HG03103 (cell line): ENCODE data around the gene KIRREL3.

ENCODE experiments used
- ATAC-seq: cut with Tn5 transposase; IDR thresholded peaks from one replicate; pipeline ENCODE4 v1.9.1; 2021; ENCODE audit warnings: low read depth; ENCODE audit not compliant: unreplicated experiment

KIRREL3 gene

DNA sequence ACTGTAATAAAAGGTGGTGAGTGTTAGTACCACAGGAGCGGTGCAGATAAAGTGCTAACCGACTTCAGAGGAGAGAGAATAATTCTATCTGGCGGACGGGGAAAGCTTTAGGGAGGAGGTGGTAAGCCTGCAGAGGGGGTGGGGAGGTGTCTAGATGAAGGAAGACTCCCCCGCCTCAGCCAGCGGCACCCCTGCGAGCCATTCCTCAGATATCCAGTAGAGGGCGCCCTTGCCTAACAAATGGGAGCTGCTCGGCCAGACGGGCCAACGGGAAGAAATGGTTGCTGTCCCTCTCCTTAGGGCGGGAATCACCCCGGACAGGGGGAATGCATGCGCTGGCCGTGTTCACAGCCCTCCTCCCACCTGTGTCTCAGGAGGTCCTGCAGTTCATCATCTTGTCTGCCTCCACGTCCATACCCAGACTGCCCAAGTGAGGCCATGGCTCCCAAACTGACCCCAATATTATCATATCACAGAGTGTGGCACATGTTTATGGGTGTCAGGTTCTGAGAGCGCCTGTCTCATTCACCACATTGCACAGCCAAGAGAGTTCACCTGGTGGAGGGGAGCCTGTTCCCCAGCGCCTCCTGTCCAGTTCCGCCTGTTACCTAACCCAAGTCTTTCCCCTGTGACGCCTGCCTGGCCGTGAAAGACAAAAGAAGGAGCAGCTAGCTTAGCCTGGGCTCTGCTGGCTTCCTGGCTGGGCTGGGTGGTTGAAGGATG is 559.6 kb downstream of the KIRREL3 start:
- ATAC-seq: peak; percentile 71

DNA sequence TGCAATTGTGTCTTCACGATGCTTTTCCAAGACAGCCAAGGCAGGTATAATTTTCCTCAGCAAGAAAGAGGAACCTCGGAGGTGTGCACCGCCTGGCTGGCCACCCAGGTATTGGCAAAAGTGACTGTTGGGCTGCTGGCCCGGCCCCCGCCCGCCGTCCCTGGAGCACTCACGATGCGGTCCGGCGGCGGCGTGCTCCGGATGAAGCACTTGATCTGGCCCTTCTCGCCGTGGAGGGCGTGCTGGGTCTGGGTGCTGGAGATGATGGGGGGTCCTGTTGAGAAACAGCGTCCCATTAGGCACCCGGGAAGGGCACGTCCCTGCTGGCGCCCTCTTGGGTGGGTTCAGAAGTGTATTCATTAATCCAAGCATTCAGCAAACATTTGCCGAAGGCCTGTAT is 560.3 kb downstream of the KIRREL3 start:
- ATAC-seq: no peak

DNA sequence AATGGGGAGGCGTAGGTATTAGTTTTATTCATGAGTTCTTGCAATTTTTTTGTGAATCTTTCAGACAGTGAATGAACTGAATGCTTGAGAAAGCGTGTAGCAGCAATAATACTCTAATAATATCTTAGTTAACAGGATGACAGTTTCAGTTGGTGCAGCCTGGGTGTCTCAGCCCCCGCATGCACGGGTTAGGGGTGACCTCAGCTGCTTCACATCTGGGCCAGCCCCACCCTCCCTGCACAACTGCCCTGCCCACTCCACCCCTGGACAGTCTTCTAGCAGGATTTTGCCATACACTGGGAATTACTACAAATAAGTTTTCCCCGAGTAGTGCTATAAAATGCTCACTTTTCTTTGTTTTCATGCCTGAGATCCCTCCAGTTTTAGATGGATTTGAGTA is 561.9 kb downstream of the KIRREL3 start:
- ATAC-seq: no peak

DNA sequence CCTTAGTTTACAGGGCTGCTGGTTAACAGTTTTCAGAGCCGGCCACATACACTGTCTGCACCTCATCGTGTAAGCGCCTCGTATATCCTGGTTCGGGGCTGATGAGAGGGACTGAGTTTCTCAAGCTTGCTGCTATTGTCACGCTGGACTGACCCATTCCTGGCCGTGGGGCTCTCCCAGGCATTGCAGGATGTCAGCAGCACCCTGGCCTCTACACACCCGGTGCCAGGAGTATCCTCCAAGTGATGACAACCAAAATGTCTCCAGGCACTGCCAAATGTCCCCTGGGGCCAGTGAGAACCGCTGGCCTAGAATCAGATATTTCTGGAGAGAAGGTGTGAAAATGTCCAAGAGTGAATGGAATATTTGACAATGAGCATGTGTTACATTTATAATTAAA is 562.3 kb downstream of the KIRREL3 start:
- ATAC-seq: no peak

GRCh38 chr11:126437731-126438130 is 562.8 kb downstream of the KIRREL3 start:
- ATAC-seq: no peak

DNA sequence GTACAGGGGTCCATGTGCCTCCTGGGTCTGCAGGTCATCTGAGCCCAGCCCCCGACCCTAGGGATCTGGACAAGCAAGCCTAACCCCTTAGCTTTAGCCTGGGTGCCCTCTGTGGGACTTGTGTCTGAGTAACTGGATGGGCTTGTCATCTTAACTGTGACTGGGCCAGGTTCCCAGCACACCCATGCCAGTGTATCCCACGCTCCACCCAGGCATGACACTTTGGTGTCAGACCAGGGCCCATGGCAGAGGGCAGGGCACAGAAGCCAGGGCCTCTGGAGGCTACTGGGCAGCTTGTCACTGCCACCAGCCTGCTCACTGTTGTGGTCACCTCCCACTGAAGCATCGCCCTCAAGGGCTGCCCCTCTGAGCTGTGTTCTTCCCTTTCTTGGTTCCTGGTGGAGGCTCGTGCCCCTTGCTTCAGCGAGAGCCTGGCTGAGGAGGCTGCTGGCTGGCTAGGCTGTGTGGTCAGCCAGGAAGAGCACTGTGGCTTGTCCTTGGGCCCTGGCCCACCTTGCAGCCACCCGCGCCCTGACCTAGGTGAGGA is 564.3 kb downstream of the KIRREL3 start:
- ATAC-seq: no peak

DNA sequence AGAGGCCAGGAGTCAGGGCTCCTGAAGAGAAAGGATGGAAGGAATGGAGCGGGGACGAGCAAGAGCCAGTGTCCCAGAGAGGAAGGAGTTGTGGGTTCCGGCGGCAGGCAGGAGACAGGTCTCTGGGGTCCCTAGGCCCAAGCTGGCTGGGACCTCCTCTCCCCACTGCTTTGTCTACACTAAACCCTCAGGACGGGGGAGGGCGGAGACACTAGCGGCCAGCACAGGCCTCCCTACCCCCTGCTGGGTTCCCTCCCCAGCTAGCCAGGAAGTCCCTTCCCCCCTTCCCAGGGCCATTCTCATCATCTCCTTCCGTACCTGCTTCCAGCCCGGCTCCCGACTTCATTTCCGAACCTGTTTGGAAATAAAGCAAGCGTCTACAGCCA is 565.6 kb downstream of the KIRREL3 start:
- no peak for ATAC-seq

DNA sequence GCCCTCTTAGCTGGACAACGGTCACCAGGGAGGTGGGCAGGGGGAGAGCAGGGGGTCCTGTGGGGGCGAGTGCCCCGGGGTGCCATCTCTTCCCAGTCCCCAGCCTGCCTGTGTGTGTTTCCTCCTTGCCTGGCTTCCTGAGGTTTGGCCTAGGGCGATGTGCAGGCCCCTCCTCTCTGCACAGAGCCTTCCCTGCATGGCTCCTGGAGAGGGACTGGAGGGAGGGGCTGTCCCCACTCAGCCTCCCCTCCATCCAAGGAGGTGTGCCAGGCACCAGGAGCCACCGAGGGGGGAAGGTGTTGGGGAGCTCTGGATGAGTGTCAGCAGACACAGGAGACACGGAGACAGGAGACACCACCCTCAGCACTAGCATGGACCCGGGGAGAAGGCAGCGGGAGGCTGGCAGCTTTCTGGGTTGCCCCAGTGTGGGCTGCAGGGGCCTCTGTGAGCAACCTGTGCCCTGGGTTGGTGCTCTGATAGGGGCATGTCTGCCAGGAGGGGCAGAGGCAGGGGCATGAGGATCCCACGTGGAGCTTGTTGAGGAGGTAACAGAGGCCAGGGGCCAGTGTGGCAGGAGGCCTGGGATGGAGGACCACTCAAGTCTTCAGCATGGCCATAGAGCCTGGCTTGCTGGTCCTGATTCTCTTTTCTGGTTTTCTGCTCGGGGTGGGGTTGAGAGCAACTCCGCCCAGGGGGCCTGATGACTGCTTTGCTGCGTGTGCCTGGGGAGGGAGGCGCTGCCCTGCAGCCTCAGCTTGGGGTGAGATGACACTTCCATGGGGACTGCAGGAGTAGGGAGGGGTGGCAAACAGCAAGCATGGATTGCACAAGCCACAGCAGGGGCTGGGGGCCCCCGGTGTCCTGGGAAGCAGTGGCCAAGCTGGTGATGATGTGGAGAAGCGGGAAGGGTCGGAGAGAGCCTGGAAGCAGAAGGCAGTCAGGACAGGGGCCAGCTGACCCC is 566.3 kb downstream of the KIRREL3 start:
- ATAC-seq: no peak

DNA sequence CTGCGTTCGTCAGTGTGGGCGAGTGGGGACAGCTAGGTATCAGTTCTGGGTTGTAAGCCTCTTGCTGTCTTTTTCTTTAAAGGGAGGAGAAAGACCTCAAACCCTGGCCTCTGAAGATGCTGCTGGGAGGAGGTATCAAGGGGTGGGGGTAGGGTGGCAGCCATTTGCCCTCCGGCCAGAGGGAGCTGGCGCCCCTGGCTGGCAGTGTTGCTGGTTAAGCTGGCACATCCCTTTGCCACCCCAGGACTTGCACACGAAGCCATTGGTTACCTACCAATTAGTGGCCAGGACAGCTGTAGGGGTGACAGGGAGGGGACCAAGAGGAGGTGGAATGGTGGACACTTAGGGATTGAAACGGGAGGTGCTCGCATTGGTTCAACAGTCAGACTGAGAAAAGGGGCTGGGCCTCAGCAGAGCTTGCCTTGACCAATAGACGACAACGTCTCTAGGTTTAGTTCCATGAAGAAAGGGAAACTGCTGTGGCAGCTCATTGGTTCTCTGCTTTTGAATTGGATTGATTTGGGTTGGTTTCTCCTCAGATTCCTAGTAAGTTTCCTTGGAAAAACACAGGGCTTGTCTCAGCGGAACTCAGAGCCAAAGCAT is 567.2 kb downstream of the KIRREL3 start:
- ATAC-seq: no peak

GRCh38 chr11:126432525-126432924 is 568.0 kb downstream of the KIRREL3 start:
- ATAC-seq: no peak

DNA sequence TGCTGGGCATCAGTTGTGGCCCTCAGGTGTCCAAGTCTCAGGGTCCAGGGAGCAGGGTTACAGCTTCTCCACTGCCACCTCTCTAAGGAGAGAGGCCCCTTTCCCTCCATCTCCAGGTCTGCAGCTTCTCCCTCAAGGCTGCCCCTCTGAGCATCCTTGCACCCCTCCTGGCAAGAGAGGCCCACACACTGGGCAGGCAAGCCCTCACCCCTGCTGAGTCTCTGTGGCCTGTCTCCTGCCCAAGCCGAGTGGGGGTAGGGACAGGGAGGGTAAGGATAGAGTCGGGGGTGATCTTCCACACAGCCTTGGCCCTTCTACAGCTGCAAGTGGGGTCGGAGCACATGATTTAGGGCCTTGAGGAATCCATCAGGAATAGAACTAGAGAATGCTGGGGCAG is 568.5 kb downstream of the KIRREL3 start:
- ATAC-seq: no peak

DNA sequence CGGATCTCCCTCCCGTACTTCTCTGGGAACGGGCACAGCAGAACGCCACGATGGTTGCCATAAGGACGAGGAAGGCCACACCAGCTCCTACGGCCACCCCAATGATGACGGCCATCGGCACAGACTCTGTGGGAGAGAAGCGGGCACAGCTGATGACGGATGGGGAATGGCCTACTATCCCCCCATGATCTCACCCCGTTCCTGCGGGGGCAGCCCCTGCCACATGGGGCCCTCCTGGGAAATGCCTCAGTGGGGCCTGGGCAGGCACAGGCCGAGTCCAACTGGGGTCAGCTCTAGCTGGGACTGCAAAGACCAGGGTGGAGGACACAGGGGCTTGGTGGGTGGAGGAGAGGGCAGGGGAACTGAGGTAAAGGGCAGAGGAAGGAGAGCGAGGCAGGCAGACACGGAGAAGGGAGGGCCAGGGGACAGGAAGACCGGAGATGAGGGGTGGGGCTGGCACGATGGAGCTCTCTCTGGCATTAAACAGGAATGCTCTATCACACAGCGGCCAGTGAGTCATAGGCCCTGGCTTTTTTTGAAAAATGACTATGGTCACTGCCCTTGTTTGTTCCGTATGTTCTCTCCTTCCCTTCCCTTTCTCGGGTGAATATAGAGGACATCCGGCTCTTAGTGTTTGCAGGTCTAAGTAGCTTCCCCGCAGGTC is 569.0 kb downstream of the KIRREL3 start:
- ATAC-seq: no peak

GRCh38 chr11:126430581-126431335 is 569.8 kb downstream of the KIRREL3 start:
- no peak for ATAC-seq

DNA sequence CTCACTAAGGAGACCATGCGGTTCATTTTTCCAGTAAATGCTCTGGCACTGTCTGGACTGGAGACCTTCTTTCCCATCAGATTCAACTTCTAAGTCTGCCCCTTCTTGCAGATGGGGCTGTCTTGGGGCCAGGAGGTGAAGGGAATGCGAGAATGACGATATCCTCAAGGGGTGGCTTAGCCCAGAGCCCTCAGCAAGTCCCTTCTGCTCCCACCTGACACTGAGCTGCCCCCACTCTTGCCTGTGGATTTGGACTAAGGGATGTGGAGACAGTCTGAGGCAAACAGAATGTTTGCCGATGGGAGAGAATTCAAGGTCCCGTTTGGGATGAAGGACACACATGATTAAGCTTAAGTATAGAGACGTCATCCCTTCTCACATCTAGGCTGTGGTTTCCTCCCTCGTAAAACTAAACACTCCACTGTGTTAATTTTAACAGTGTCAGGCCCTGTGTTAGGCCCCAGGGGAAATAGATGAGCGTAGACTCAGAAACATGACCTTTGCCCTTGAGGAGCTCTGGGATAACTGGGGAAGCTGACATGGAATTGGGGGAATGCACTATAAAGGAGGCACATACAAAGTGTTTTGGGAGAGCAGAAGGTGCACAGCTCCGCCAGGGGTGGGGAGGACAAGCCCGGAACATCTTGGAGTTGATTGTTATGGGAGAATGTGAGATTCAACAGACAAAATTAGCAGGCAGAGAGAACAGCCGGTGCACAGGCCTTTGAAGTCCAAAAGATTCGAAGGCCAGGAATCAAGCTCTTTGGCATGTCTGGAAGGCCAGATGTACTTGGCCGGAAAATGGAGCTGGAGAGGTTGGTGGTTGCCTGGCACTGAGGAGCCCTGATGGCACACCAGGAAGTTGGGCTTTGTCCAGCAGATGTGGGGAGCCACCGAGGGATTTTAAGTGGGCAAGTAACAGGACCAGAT is 573.5 kb downstream of the KIRREL3 start:
- ATAC-seq: no peak

DNA sequence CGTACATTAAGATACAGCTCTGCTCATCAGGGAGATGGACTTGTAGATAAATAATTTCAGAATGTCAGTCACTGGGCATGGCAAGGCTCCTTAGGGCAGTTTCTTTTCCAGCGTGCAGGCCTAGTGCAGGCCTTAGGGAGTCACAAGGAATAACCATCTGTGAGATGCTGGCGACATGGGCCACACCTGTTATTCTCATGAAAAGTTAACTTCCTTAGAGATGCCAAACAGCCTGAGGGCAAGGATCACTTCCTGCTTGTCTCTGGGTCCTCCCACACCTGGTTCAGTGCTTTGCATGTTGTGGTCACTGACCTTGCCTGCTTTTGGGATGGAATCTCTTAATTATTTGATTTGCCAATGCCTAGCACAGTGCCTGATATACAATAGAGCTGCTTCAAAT is 574.5 kb downstream of the KIRREL3 start:
- no peak for ATAC-seq

GRCh38 chr11:126424471-126425039 is 576.0 kb downstream of the KIRREL3 start:
- no peak for ATAC-seq

GRCh38 chr11:126423743-126424142 is 576.8 kb downstream of the KIRREL3 start:
- no peak for ATAC-seq

GRCh38 chr11:126423154-126423553 is 577.4 kb downstream of the KIRREL3 start:
- no peak for ATAC-seq
